Measurements from ENCODE around the gene PIP5KL1.

The PIP5KL1 gene

DNA sequence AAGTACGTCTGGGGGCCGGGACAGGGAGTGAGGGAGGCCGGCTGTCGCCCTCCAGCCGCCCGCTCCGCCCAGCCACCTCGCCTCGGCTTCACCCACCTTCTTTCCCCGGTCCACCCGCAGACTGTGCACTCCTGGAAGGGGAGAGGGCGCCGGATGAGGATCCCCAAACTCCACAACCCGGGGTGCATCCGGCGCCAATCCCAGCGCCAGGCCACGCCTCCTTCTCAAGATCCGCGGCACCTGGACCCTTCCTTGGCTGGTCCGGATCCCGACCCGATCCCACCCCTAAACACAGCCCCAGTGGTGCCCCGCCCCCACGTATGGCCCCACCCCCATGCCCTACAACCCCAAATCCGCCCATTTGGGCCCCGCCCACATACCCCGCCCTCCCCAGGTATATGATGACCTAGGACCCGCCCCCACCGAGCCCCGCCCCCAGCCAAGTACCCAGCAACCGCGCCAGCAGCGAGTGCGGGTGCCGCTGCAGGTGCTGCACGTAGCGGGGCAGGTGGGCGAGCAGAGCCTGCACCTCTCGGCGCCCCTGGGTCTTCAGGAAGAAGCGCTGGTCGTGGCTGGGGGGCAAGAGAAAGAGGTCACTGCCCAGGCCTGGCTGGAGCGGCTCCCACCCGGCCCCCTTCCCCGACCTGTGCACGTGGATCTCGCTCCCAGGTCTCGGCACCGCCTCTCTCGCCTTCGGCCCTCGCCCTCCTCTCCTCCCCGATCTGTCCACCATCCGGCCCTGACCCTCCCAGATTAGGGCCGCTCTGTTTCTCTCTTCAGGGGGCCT lies 3.2 kb downstream of the PIP5KL1 start:
- Histone ChIP-seq H3K4me1 (peaks cover 0 to 38% (median 32%) of the 10 kb centered on the region in 4 donors), H3K9me3 (no peaks in the 10 kb centered on the region), H3K27me3 (peaks cover 0 to 52% of the 10 kb centered on the region in 2 donors), H3K4me3 (peak overlapping the region in 1 of 2 donors; percentile 10), H3K36me3 (no peaks in the 10 kb centered on the region), H3K27ac (no peak overlapping the region)
- intact Hi-C loops (cut with DNase I; ENCODE audit: low total_unique reads) = loop anchor here (2.0 kb wide), 1 partner anchor 337 kb away; no protein-coding TSS in a partner anchor
- TF ChIP-seq, protein P1, sequence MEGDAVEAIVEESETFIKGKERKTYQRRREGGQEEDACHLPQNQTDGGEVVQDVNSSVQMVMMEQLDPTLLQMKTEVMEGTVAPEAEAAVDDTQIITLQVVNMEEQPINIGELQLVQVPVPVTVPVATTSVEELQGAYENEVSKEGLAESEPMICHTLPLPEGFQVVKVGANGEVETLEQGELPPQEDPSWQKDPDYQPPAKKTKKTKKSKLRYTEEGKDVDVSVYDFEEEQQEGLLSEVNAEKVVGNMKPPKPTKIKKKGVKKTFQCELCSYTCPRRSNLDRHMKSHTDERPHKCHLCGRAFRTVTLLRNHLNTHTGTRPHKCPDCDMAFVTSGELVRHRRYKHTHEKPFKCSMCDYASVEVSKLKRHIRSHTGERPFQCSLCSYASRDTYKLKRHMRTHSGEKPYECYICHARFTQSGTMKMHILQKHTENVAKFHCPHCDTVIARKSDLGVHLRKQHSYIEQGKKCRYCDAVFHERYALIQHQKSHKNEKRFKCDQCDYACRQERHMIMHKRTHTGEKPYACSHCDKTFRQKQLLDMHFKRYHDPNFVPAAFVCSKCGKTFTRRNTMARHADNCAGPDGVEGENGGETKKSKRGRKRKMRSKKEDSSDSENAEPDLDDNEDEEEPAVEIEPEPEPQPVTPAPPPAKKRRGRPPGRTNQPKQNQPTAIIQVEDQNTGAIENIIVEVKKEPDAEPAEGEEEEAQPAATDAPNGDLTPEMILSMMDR (IDR thresholded peaks at IDR 0.05) = no peak
- no peak for DNase-seq

DNA sequence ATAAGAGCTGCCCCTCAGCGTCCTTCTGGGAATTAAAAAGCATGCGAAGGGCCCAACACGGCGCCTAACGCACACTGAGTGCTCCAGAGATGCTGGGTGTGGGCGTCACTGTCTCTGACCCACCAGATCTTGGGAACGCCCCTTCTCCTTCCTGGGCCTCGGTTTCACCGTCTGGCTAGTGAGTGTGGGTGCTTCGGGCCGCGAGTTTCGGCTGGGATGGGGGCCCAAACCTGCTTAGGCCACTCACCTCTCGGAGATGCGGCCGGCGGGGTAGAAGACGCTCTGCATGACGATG lies 3.7 kb downstream of the PIP5KL1 start:
- no peak for DNase-seq
- Histone ChIP-seq H3K4me1 (peaks cover 0 to 40% (median 33%) of the 10 kb centered on the region in 4 donors), H3K27ac (no peak overlapping the region), H3K9me3 (no peaks in the 10 kb centered on the region), H3K4me3 (peak overlapping the region in 1 of 2 donors; percentile 10), H3K27me3 (peaks cover 0 to 54% of the 10 kb centered on the region in 2 donors), H3K36me3 (no peaks in the 10 kb centered on the region)
- TF ChIP-seq, protein P1 (IDR thresholded peaks at IDR 0.05) = no peak
- intact Hi-C loops (cut with DNase I; ENCODE audit: low total_unique reads) = loop anchor here (2.0 kb wide), 1 partner anchor 336 kb away; no protein-coding TSS in a partner anchor

DNA sequence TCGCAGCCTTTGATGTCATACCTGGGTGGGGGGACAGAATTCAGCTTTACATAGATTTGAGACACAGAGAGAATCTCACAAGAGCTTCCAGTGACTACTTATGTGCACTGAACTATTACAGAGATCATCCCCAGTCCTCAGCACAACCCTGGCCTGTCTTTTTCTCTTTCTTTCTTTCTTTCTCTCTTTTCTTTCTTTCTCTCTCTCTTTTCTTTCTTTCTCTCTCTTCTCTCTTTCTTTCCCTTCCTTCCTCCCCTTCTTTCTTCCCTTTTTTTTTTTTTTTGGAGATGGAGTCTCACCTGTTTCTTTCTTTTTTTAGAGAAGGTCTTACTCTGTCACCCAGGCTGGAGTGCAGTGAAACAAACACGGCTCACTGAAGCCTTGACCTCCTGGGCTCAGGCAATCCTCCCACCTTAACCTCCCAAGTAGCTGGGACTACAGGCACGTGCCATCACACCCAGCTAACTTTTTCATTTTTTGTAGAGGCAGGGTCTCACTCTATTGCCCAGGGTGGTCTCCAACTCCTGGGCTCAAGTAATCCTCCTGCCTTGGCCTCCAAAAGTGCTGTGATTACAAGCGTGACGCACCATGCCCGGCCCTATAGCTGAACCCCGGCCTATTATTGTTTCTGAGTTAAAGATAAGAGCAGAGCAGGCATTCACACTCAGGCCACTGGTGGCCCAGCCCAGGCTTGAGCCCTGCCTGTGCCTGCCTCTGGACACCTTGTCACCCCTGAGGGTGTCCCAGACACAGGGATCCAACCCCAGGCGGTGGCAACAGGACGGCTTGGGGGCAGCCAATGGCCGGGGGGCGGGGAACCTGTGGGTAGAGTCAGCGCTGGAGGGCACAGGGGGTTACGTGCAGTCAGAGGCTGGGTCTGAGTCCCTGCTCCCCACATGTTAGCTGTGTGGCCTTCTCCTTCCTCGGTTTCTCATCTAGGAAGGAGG lies 4.3 kb downstream of the PIP5KL1 start:
- no peak for DNase-seq
- intact Hi-C loops (cut with DNase I; ENCODE audit: low total_unique reads) = loop anchor here (2.0 kb wide), 1 partner anchor 335 kb away; no protein-coding TSS in a partner anchor
- no peak overlapping the region for H3K27ac ChIP-seq
- TF ChIP-seq, protein P1 (IDR thresholded peaks at IDR 0.05) = no peak
- peaks cover 6 to 41% (median 34%) of the 10 kb centered on the region in 4 donors for H3K4me1 ChIP-seq
- no peak overlapping the region for H3K4me3 ChIP-seq
- H3K27me3 ChIP-seq = peaks cover 0 to 57% of the 10 kb centered on the region in 2 donors
- H3K36me3 ChIP-seq = no peaks in the 10 kb centered on the region
- H3K9me3 ChIP-seq = no peaks in the 10 kb centered on the region

- Histone ChIP-seq H3K27me3 (peaks cover 0 to 53% of the 10 kb centered on the region in 2 donors), H3K27ac (no peak overlapping the region), H3K4me3 (no peak overlapping the region), H3K36me3 (no peaks in the 10 kb centered on the region), H3K4me1 (peaks cover 6 to 32% (median 27%) of the 10 kb centered on the region in 4 donors), H3K9me3 (no peaks in the 10 kb centered on the region)
- TF ChIP-seq, protein P1 (IDR thresholded peaks at IDR 0.05) = no peak
- intact Hi-C loops (cut with DNase I; ENCODE audit: low total_unique reads) = loop anchor here (5.0 kb wide), 1 partner anchor 423 kb away; no protein-coding TSS in a partner anchor
- DNase-seq = no peak
Measured at GRCh38 chr9:127924736-127925444, 5.7 kb downstream of the PIP5KL1 start.

GRCh38 chr9:127923771-127924170 lies 6.8 kb downstream of the PIP5KL1 start:
- H3K4me3 ChIP-seq = no peak overlapping the region
- peaks cover 6 to 43% (median 32%) of the 10 kb centered on the region in 4 donors for H3K4me1 ChIP-seq
- intact Hi-C loops (cut with DNase I; ENCODE audit: low total_unique reads) = loop anchor here (2.0 to 5.0 kb wide), 2 partner anchors 187 to 421 kb away; no protein-coding TSS in a partner anchor
- no peaks in the 10 kb centered on the region for H3K36me3 ChIP-seq
- no peak for DNase-seq
- TF ChIP-seq, protein P1 (IDR thresholded peaks at IDR 0.05) = no peak
- no peaks in the 10 kb centered on the region for H3K9me3 ChIP-seq
- H3K27me3 ChIP-seq = peaks cover 0 to 43% of the 10 kb centered on the region in 2 donors
- no peak overlapping the region for H3K27ac ChIP-seq
